Activated naive CD8-positive, alpha-beta T cell treated with anti-CD3 and anti-CD28 coated beads, Interleukin-2, amount 50 U/mL, for 16 hours (primary cell): ENCODE results near the gene ZC3HAV1L.
"Not testable (repeated sequence)": the region's sequence is repeated elsewhere in the genome, so short reads cannot be mapped to it uniquely, and the experiment has no call there.

Experiments used
- DNase-seq: peaks from one replicate; pipeline ENCODE4 v3.0.0-alpha.2; 2020; ENCODE audit warnings: low read depth, low spot score

Gene ZC3HAV1L

DNA sequence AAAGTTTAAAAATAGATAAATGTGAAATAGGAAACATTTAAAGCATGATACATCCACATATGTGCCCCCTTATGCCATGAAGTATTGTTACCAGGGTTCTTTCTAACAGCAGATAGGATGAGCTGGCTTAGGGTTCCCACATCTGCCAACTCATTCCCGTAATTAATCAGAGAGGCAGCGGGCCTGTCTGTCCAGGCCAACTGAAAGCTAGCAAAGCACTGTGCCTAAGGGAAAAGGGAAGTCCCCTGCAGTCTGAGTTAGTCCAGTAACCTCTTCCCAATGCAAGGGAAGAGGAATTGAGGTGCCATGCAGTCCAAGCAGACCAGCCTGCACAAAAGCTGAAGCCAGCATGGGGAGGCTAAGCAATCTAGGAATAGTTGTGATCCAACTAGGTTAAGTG is 18.3 kb upstream of the ZC3HAV1L start:
- DNase-seq = no peak

DNA sequence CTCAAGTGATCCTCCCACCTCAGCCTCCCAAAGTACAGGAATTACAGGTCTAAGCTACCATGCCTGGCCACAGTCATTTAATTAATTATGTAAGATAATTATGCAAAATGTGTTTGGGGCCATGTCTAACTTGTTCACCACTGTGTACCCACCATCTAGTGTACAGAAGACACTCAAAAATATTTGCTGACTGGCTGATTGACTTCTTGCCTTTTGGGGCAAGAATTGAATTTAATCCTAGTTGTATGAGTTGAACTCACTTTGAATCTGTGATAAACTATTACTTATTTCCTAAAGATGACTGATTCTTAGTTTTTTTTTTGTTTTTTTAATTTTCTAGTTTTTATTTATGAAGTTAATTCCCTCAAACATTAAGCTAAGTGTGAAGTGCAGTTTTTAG is 15.8 kb upstream of the ZC3HAV1L start:
- no peak for DNase-seq

GRCh38 chr7:139049936-139050335 is 14.1 kb upstream of the ZC3HAV1L start:
- DNase-seq = no peak

- DNase-seq = no peak
These were observed 13.3 kb upstream of the ZC3HAV1L start for GRCh38 chr7:139049111-139049510.

- DNase-seq = no peak
These were observed 12.1 kb upstream of the ZC3HAV1L start for GRCh38 chr7:139047970-139048369.

DNA sequence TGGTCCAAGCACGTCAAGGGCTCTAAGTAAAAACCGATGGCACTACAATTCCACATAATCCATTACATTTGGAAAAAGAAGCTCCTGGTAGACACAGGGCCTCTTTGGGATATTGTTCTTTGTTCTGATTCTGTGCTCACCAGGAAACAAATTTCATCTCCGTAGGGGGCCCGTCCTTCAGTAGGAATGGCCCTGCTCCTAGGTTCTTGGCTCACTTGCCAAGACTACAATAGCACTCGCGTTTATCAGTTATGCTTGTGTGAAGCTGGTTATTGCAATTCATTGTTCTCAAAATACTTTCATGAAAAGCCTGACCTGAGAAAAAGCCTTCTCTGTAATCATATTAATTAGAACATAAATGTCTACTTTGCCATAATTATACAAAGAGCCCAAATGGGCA is 10.3 kb upstream of the ZC3HAV1L start:
- no peak for DNase-seq

GRCh38 chr7:139044813-139045794 is 9.3 kb upstream of the ZC3HAV1L start:
- DNase-seq = no peak

GRCh38 chr7:139043823-139044812 is 8.3 kb upstream of the ZC3HAV1L start:
- DNase-seq = peak; percentile 43

- no peak for DNase-seq
These were observed 5.7 kb upstream of the ZC3HAV1L start for GRCh38 chr7:139041378-139042085.

- no peak for DNase-seq
These were observed 2.8 kb upstream of the ZC3HAV1L start for GRCh38 chr7:139038691-139039090.

GRCh38 chr7:139036901-139037300 is 1.1 kb upstream of the ZC3HAV1L start:
- no peak for DNase-seq

- no peak for DNase-seq
These were observed 822 bp downstream of the ZC3HAV1L start for GRCh38 chr7:139034855-139035585.

DNA sequence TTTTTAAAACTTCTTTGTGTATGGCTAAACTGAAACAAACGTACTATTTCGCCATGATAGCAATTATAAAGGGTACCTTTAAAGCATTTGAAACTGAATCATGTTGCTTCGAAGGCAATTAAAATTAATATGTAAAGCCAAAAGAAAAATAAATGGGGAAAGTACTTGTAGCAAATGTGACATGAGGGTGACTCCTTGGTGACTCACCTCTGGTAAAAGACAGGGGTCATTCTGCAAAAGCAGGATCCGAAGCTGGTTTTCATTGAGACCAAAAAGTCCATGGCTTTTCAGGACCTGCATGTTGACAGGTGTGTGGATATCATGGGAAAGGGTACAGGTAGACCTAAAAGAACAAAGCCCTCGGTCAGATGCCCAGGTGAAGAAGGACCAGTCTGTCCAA is 1.5 kb downstream of the ZC3HAV1L start:
- DNase-seq = no peak

- DNase-seq = no peak
These were observed 2.3 kb downstream of the ZC3HAV1L start for GRCh38 chr7:139033346-139034114.

GRCh38 chr7:139032473-139032872 is 3.4 kb downstream of the ZC3HAV1L start:
- DNase-seq = no peak

GRCh38 chr7:139029353-139029752 is 6.5 kb downstream of the ZC3HAV1L start:
- no peak for DNase-seq

DNA sequence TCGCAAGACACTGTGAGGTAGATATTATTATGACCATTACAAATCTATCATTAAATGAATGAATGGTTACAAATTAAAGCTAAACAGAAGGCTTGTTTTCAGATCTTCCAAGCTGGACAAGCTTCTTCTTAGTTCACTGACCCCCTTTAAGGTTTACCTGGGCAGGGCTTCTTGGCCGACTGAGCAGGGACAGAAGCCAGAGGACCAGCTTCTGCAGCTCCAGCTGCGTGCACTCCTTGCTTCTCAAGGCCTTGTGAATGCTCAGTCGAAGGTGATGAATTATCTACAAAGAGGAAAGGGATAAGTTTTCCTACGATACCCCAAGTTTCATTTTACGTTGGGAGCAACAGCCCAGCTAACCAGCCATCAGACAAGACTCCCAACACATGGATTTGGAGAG is 9.3 kb downstream of the ZC3HAV1L start:
- DNase-seq = no peak

DNA sequence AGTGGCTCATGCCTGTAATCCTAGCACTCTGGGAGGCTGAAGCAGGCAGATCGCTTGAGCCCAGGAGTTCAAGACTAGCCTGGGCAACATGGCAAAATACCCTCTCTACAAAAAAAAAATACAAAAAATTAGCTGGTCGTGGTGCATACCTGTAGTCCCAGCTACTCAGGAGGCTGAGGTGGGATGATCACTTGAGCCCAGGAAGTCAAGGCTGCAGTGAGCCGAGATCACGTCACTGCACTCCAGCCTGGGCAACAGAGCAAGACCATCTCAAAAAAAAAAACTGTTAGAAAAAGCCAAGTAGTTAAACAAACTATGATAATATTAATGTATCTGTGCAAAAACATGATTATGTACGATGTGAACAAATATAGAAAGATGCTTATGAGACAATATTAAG is 10.0 kb downstream of the ZC3HAV1L start:
- not testable (repeated sequence) for DNase-seq

DNA sequence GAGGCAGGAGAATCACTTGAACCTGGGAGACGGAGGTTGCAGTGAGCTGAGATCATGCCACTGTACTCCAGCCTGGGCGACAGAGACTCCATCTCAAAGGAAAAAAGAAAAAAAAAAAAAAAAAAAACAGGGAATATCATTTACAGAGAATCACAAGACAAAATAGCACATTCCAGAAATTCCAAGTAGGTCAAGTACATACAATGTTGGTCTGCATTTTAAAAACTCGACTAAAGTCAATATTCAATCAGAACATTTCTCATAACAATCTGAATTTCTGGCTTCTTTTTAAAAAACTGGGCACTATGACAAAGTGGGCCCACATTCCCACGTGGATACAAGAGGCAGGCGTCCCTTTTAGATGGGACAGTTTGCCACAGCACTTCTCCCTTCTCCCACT is 12.8 kb downstream of the ZC3HAV1L start:
- DNase-seq = no peak

GRCh38 chr7:139022286-139022685 is 13.6 kb downstream of the ZC3HAV1L start:
- no peak for DNase-seq
